PFSK-1 (cell line): ENCODE data around the gene TNKS2.

Source experiments
- FOXP2 ChIP-seq: optimal IDR thresholded peaks from 2 replicates; pipeline ENCODE3; 2011; ENCODE audit warnings: borderline replicate concordance, control low read depth, inconsistent platforms; ENCODE audit not compliant: insufficient read depth; ENCODE audit errors: extremely low read length, extremely low read depth
- POLR2AphosphoS5 ChIP-seq: IDR thresholded peaks from 2 replicates; pipeline ENCODE4 v1.6.1; 2012; ENCODE audit warnings: low read depth, mild to moderate bottlenecking, control low read depth, low read length, moderate library complexity
- SIN3A ChIP-seq: IDR thresholded peaks from 2 replicates; pipeline ENCODE4 v1.6.1; 2012; ENCODE audit warnings: mild to moderate bottlenecking, low read length, moderate library complexity, borderline replicate concordance; ENCODE audit not compliant: insufficient read depth
- TAF1 ChIP-seq: IDR thresholded peaks from 2 replicates; pipeline ENCODE4 v1.6.1; 2012; ENCODE audit warnings: low read length, control low read depth, borderline replicate concordance; ENCODE audit not compliant: insufficient read depth
- TF ChIP-seq, protein P1 (sequence below), 2 experiments: IDR thresholded peaks; 2 replicates each; pipeline versions ENCODE4 v1.6.1 to v1.8.0; 2011 to 2012; ENCODE audit warnings: low read depth in 2 of 2, low read length in 2 of 2, control low read depth in 1 of 2, inconsistent platforms in 1 of 2, mild to moderate bottlenecking in 1 of 2, moderate library complexity in 1 of 2; ENCODE audit not compliant: insufficient read depth in 1 of 2

Gene TNKS2

GRCh38 chr10:91875156-91875555, 76.9 kb downstream of the TNKS2 start:
- TF ChIP-seq TAF1, result no peak
- no peak for TF ChIP-seq SIN3A
- TF ChIP-seq, protein P1, sequence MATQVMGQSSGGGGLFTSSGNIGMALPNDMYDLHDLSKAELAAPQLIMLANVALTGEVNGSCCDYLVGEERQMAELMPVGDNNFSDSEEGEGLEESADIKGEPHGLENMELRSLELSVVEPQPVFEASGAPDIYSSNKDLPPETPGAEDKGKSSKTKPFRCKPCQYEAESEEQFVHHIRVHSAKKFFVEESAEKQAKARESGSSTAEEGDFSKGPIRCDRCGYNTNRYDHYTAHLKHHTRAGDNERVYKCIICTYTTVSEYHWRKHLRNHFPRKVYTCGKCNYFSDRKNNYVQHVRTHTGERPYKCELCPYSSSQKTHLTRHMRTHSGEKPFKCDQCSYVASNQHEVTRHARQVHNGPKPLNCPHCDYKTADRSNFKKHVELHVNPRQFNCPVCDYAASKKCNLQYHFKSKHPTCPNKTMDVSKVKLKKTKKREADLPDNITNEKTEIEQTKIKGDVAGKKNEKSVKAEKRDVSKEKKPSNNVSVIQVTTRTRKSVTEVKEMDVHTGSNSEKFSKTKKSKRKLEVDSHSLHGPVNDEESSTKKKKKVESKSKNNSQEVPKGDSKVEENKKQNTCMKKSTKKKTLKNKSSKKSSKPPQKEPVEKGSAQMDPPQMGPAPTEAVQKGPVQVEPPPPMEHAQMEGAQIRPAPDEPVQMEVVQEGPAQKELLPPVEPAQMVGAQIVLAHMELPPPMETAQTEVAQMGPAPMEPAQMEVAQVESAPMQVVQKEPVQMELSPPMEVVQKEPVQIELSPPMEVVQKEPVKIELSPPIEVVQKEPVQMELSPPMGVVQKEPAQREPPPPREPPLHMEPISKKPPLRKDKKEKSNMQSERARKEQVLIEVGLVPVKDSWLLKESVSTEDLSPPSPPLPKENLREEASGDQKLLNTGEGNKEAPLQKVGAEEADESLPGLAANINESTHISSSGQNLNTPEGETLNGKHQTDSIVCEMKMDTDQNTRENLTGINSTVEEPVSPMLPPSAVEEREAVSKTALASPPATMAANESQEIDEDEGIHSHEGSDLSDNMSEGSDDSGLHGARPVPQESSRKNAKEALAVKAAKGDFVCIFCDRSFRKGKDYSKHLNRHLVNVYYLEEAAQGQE (IDR thresholded peaks at IDR 0.05; ENCODE audit: insufficient read depth in 1 of 2, low read depth in 2 of 2, low read length in 2 of 2), result no peak
- TF ChIP-seq FOXP2, result no peak
- TF ChIP-seq POLR2AphosphoS5, result no peak

DNA sequence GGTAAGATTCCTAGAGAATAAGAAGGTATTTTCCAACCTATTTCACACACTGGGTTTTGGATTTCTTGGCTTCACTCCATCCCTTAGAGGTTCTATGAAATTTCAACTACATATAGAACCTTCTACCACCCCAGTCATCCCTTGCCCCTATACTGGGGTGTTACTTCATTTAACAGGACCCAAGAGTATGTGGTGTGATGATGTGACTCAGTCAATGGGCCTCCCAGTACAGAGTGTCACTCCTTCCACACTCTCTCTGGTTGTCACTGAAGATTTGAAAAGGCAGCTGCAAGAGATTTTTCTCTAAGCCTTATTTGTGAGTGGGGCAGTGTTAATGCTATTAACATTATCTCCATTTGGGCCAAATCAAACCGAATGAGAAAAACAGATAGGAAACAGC, 77.6 kb downstream of the TNKS2 start:
- TF ChIP-seq TAF1 (no peak), POLR2AphosphoS5 (no peak), SIN3A (no peak), FOXP2 (no peak)
- TF ChIP-seq, protein P1 (IDR thresholded peaks at IDR 0.05; ENCODE audit: insufficient read depth in 1 of 2, low read depth in 2 of 2, low read length in 2 of 2), result no peak

DNA sequence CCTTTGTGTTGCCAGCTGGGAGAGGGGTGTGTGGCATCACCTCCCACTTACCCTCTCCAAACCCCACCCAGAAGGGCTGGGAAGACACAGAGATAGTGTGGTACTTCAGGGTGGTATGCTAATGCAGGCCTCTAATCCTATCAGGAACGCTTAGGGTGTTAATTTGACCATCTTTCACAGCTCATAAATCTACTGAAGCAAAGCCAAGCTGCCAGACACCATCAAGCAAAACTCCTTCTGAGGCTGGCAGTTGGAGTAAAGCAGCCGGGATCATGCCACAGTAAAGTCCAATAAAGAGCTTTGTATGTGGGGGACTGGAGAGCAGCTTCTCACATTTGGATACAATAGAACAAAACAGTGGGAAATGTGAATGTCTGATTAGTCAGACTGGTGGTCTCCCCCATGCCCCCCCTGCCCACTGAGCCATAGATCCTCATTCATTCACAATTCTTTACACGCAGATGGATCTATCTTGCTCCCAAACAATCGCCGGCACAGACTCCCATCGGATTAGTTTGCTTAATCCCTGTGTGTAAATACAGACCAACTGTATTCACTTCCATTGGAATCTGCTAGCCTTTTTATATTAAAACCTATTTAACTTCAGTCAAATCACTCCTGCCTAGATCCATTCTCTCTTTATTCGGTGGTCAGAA, 81.4 kb downstream of the TNKS2 start:
- TF ChIP-seq TAF1 (no peak), SIN3A (no peak), FOXP2 (no peak), POLR2AphosphoS5 (no peak)
- TF ChIP-seq, protein P1 (IDR thresholded peaks at IDR 0.05; ENCODE audit: insufficient read depth in 1 of 2, low read depth in 2 of 2, low read length in 2 of 2), result no peak

DNA sequence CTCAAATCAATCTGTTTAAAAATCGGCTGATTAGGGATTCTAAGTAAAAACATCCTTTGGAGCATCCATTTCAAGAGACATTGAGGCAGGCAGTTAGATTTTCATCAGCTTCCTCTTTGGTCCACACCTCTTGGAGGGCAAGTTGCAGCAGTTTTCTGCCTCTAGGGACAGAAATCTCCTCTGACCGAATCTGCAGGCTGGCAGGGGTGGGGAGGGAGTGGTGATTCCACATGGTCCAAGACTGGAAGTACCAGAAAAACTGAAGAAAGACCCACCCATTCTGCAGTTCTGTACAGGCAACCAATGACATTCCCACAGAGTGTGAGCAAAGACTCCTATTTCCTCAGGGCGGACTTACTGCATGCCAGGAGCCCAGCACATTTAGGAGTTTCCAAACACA, 82.1 kb downstream of the TNKS2 start:
- TF ChIP-seq SIN3A, result no peak
- TF ChIP-seq TAF1, result no peak
- no peak for TF ChIP-seq FOXP2
- TF ChIP-seq, protein P1 (IDR thresholded peaks at IDR 0.05; ENCODE audit: insufficient read depth in 1 of 2, low read depth in 2 of 2, low read length in 2 of 2), result no peak
- TF ChIP-seq POLR2AphosphoS5, result no peak
